Stimulated activated CD8-positive, alpha-beta memory T cell treated with anti-CD3 and anti-CD28 coated beads, Interleukin-15, amount 100 ng/mL, for 4 hours (primary cell): ENCODE results near the gene GADD45GIP1.
A peak's percentile ranks its signal among the peaks of the same experiment; 100 is the strongest.

ENCODE experiments used
- DNase-seq, 2 donors: peaks; one replicate each; pipeline ENCODE4 v3.0.0-alpha.2; 2020; ENCODE audit warnings: low read depth in 2 of 2

Gene GADD45GIP1

GRCh38 chr19:12956446-12957388 is at the start of gene GADD45GIP1:
GADD45GIP1 (minus strand) TSS chr19:12957223; CDS start chr19:12957212, 11 bp downstream.
- DNase-seq, result peak; percentile 66

GRCh38 chr19:13005861-13006370 is 48.9 kb upstream of the GADD45GIP1 start:
- no peak for DNase-seq

- DNase-seq, result no peak
Observed at GRCh38 chr19:13005253-13005652, 48.2 kb upstream of the GADD45GIP1 start.

- DNase-seq, result no peak
Observed at GRCh38 chr19:13004273-13004672, 47.2 kb upstream of the GADD45GIP1 start.

GRCh38 chr19:13003081-13003480 is 46.1 kb upstream of the GADD45GIP1 start:
- no peak for DNase-seq

GRCh38 chr19:13002166-13002898 is 45.3 kb upstream of the GADD45GIP1 start:
- DNase-seq, result no peak

GRCh38 chr19:13001502-13002165 is 44.6 kb upstream of the GADD45GIP1 start:
- DNase-seq, result no peak

GRCh38 chr19:13001166-13001501 is 44.1 kb upstream of the GADD45GIP1 start:
- DNase-seq, result no peak

- DNase-seq, result no peak
Observed at GRCh38 chr19:12997967-12998940, 41.2 kb upstream of the GADD45GIP1 start.

GRCh38 chr19:12997179-12997966 is 40.4 kb upstream of the GADD45GIP1 start:
- DNase-seq, result no peak

GRCh38 chr19:12996406-12997094 is 39.5 kb upstream of the GADD45GIP1 start:
- no peak for DNase-seq

GRCh38 chr19:12995596-12996405 is 38.8 kb upstream of the GADD45GIP1 start:
- DNase-seq, result no peak

- DNase-seq, result peak in 1 of 2 donors; percentile 47
Observed at GRCh38 chr19:12994701-12995595, 37.9 kb upstream of the GADD45GIP1 start, which contains the start of gene NFIX. NFIX (plus strand) TSS chr19:12995475; CDS start chr19:12995838, 363 bp downstream.

- no peak for DNase-seq
Observed at GRCh38 chr19:12993562-12993961, 36.5 kb upstream of the GADD45GIP1 start.

GRCh38 chr19:12992729-12993128 is 35.7 kb upstream of the GADD45GIP1 start:
- no peak for DNase-seq

GRCh38 chr19:12991296-12991695 is 34.3 kb upstream of the GADD45GIP1 start:
- no peak for DNase-seq

- no peak for DNase-seq
Observed at GRCh38 chr19:12990853-12991252, 33.8 kb upstream of the GADD45GIP1 start.
